T47D (cell line): Measurements from ENCODE around the gene CEBPZ.
A peak's percentile ranks its signal among the peaks of the same experiment; 100 is the strongest.

ENCODE experiments used
- DNase-seq, 2 experiments: peaks; one replicate each; pipeline versions ENCODE4 v3.0.0 to v3.0.0-alpha.2; 2011 to 2012; ENCODE audit warnings: low read depth in 1 of 2, low spot score in 1 of 2
- JUND ChIP-seq: IDR thresholded peaks from 2 replicates; pipeline ENCODE4 v1.6.1; 2012; ENCODE audit warnings: low read depth
- in situ Hi-C: cut with HindIII; loops from 2 replicates; pipeline ENCODE4 v1.10.0; 2016; ENCODE audit warnings: low sequenced_read_pairs, low pct_unique_long_range_greater_than_20kb

CEBPZ gene

DNA sequence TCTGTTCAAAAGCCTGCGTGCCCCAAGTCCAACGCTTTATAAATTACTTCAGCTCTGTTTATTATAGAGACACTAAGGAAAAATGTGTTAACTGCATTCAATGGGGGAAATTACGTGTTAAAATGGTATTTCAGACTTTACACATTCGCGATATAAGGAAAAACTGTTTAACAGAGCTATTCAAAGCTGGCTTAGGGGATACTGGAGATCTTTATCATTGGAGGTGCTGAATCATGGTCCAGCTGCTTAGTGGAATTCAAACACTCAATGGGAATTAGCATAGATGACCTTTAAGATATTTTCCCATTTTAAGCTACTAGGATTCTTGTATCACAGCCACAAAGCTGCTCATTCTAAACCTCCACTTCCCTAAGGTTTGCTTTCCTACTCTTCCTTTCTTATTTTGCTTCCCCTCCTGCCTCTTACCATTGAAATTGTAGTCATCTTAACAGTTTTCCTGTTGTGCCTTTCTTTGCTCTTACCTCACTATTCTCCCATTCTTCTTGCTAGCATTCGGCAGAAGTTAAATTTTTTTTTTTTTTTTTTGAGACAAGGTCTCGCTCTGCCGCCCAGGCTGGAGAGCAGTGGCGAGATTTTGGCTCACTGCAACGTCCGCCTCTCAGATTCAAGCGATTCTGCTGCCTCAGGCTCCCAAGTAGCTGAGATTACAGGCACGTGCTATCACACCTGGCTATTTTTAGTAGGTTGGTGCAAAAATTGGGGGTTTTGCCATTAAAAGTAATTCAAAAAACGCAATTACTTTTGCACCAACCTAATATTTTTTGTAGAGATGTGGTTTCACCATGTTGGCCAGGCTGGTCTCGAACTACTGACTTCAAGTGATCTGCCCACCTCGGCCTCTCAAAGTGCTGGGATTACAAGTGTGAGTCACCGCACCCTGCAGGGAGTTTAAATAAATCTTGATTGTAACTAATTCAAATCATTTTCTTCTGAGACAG is 49.4 kb downstream of the CEBPZ start:
- in situ Hi-C loops: no loop called here
- no peak for DNase-seq
- TF ChIP-seq JUND: no peak

DNA sequence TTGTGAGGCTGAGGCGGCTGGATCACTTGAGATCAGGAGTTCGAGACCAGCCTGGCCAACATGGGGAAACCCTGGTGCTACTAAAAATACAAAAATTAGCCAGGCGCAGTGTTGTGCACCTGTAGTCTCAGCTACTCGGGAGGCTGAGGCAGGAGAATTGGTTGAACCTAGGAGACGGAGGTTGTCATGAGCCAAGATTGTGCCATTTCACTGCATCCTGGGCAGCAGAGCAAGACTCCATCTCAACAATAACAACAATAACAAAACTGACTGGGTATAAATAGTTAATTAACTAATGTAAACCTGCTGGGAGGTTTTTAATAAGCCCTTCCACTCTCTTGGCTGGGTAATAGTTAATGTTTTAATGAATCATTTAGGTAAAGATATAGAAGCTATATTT is 50.8 kb downstream of the CEBPZ start:
- no peak for DNase-seq
- TF ChIP-seq JUND: no peak
- in situ Hi-C loops: no loop called here

DNA sequence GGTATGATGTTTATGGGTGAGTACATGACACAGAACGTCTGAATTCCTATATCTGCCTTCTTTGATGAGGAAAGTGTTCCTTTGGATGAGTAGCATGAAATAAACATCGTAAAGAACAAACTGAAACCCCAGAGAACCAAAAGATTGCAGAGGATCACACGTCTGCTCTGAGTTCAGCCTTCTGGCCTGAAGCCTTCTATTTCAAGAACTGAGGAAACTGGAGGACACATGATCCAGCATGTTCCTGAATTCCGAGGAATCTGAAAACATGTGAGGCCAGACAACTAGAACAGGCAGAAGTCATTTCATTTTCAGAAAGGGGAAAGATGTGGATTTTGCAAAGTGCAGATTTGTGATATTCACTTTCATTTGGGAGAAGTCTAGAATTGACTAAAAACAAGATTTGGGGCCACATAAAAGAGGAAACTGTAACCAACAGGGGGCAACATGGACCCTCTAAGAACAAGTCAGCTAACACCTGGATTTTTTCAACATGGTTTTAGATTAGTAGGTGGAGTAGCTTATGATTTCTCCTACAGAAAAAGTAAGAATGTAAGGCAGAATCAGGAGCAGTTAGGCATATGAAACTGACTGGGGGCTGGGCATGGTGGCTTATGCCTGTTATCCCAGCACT is 51.3 kb downstream of the CEBPZ start:
- in situ Hi-C loops: no loop called here
- TF ChIP-seq JUND: no peak
- DNase-seq: no peak

DNA sequence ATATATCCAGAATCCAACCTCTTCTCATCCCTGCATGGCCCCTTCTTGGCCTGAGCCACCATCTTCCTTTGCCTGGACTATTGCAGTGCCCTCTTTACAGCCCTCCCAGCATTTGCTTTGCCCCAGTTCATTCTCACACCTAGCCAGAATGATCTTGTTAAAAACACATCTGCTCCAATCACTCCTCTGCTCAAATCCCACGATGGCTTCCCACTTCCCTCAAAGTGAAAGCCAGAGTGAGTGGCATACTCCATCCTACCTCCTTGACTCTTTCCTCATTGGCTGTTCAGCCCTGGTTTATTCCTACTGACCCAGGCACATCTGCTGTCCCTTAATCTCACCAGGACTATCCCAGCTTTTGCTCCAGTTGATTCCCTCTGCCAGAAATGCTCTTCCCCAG is 57.7 kb downstream of the CEBPZ start:
- in situ Hi-C loops: no loop called here
- no peak for TF ChIP-seq JUND
- DNase-seq: no peak

DNA sequence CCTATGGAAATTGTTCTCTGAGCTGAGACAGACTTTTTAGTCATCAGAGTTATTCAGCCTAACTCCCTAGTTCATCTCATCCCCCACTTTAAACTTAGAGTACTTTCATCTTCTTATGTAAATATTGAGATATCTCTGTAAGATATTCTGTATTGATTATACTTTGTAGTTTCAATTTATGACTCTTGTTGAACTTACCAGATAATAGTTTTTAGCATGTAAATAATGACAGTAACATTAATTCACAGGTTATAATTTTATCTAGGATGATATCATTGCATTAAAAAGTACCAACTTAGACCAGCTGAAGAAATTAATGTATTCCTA is 59.8 kb downstream of the CEBPZ start:
- in situ Hi-C loops: no loop called here
- no peak for DNase-seq
- TF ChIP-seq JUND: no peak

DNA sequence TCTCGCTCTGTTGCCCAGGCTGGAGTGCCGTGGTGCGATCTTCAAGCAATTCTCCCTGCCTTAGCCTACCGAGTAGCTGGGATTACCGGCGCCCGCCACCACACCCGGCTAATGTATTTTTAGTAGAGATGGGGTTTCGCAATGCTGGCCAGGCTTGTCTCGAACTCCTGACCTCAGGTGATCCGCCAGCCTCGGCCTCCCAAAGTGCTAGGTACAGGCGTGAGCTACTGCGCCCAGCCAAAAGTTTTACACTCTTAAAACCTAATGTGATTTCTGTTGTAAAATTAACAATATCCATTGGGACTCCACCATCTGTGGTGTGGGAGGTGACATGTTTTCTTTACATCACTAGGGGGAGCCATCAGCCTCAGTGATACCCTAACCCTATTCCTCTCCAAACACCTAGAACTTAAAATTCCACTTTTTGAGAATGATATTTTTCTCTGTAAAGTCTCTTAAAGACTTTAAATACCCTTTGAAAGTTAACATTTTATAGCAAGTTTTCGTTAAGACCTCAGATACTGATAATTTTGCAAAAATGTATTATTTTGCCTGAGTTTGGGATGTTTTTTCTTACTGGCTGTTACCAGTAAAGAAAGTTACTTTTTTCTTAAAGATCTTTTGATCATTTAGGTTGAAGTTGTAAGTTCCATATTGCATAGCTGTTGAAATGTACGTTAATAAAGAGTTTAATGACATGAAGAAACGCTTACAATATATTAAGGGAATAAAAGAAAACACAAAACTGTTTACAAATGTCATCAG is 63.0 kb downstream of the CEBPZ start:
- TF ChIP-seq JUND: no peak
- in situ Hi-C loops: no loop called here
- DNase-seq: peak; percentile 34 to 48

DNA sequence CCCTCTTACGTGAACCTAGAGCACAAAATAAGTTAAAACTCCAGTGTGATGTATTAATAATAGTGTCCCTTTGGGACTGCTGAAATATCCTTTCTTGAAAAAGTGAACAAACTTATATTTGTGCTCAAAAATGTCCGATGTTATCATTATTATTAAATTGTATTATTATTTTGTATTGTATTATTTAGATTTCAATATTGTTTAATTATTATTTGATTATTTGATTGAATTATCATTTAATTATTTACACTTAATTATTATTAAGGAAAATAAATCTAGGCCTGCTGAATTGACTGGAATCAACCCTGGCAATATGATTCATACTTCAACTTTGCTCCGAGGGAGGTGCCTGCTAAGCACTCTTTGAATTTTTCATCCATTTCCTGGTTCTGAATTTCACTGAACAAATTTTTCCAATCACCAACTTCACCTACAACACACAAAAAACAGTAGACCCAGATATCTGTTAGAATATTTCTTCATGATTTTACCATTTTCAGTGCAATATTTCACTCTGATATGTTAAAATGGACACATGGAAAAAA is 63.7 kb downstream of the CEBPZ start:
- in situ Hi-C loops: no loop called here
- DNase-seq: no peak
- no peak for TF ChIP-seq JUND

DNA sequence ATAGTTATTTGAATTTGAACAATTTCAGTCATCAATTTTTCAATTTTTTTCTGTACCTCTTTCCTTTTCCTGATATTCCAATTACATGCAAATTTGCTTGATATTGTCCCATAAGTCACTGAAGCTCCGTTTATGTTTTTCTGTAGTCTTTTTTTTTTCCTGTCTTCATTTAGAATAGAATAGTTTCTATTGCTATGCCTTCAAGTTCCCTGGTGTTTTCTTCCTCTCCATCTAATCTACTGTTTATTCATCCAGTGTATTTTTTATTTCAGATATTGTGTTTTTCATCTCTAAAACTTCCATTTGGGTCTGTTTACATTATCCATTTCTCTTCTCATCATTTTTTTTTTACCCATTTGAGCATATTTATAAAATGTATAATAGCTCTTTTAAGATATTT is 66.6 kb downstream of the CEBPZ start:
- TF ChIP-seq JUND: no peak
- in situ Hi-C loops: no loop called here
- DNase-seq: no peak

DNA sequence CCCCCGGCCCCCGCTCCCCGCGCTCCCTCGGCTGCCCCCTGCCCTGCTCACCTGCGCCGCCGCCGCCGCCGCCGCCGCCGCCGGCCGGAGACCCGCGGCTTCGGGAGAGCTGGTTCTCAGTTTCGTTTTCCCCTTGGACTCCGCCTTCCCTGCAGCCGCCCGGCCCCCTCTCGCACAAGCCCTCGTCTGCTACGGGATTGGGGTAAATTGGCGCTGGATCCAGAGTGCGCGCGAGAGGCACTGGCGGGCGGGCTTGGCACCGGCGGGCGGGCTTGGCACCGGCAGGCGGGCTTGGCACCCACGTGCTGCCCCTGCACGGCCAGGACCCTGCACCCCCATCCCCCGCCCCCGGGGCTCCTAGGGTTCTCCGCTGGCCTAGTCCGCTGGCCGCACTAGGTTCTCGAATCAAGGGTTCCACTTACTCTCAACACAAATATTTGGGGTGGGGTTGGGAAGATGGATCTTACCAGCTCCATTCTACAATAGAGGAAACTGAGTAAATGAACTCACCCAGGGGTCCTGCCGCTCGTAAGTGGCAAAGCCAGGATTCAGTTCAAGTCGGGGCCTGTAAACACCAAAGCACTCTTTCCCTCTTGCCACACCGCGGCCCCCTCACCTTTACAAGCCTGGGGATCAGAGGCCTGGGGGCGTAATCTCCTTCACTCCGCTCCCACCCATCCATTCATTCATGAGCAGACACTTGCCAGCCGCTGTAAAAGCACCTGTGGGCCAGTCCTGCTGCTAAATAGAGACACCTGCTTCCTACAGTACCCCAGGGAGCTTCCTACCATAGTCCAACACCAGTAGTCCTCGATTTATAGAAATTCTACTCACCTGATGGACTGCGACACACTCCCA is 74.3 kb downstream of the CEBPZ start, which contains the start of gene EIF2AK2:
TSS of gene EIF2AK2 (minus strand) at position 124 of the 858 bp plus-strand sequence. CDS start 9,174 bp downstream, outside the sequence.
- in situ Hi-C loops: no loop called here
- no peak for TF ChIP-seq JUND
- DNase-seq: peak; percentile 89 to 90

DNA sequence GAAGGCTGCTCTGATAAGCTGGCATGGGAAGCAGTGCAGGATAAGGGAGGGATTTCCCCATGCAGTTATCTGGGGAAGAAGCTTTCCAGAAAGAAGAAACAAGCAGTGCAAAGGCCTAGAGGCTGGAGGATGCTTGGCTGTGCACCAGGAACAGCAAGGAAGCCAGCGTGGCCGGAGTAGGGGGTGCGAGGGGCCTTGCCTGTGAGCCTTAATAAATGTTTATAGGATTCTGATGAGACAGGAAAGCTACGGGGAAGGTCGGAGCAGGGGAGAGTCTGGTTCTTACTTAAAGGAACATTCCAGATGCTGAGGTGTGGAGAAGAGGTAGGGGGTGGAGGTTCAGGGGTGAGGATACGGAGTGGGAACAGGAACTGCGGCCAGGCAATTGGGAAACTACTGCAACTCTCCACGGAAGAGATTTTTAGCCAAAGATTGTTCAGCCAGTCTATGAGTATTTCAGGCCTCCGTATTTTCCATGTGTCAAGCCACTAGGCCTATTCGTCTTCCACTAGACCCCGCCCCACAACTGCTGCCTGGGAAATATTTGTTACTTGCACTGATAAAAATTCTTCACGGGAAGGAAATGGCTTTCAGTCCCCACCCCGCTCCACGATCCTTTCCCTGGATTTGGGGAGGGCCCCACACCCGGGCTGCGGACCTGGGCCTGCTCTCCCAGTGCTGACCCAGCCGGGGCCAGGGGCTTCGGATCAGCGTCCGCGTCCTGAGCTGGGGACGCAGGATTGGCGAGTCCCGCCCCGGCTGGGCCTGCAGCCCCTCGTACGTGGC is 75.1 kb downstream of the CEBPZ start:
- in situ Hi-C loops: no loop called here
- DNase-seq: peak; percentile 39 to 53
- TF ChIP-seq JUND: no peak

DNA sequence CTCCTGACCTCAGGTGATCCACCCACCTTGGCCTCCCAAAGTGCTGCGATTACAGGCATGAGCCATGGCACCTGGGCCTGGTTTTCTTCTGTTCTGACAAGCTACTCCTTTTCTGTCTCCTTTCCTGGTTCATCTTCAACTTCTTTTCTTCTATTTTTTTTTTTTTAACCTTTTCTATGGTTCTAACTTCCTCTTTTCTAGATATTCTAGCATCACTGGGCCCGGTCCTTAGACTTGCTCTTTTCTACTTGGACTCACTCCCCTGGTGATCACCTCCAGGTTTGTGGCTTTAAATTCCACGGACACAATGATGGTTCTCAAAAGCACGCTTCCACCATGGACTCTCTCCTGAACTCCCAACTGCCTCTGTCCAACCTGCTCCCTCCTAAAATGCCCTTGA is 76.6 kb downstream of the CEBPZ start:
- in situ Hi-C loops: no loop called here
- DNase-seq: no peak
- TF ChIP-seq JUND: no peak
